Left ventricle myocardium inferior (tissue), 1 donor: ENCODE results near the gene DAPK1. TPM values are rescaled to one million over a fixed set of nuclear protein-coding genes. Genes with fewer than 3 reads are reported as not detected.

Experiments
- DNase-seq: peaks from one replicate; pipeline ENCODE4 v3.0.0-alpha.2; 2020
- H3K27ac ChIP-seq: fragments of 200-600 bp; replicated peaks from 2 replicates; pipeline ENCODE4 v1.8.0; 2021
- H3K27me3 ChIP-seq: fragments of 200-600 bp; 2 replicates; pipeline ENCODE4 v1.8.0; 2021; ENCODE audit warnings: low read depth
- H3K36me3 ChIP-seq: fragments of 200-600 bp; 2 replicates; pipeline ENCODE4 v1.8.0; 2021
- H3K4me1 ChIP-seq: fragments of 200-600 bp; 2 replicates; pipeline ENCODE4 v1.8.0; 2021
- H3K4me3 ChIP-seq: fragments of 200-600 bp; 2 replicates; pipeline ENCODE4 v1.8.0; 2021; ENCODE audit warnings: mild to moderate bottlenecking, moderate library complexity
- H3K9me3 ChIP-seq: fragments of 200-600 bp; replicated peaks from 2 replicates; pipeline ENCODE4 v1.8.0; 2021
- CTCF ChIP-seq: fragments of 200-600 bp; IDR thresholded peaks from 2 replicates; pipeline ENCODE4 v1.8.0; 2021; ENCODE audit warnings: antibody characterized with exemption, mild to moderate bottlenecking, borderline replicate concordance
- intact Hi-C: fragments of 100-400 bp; cut with micrococcal nuclease; formaldehyde crosslinking; loops from one replicate; pipeline ENCODE4 v1.11.0; 2022
- total RNA-seq: library from RNA; stranded (reverse); fragmentation: NEBNext Ultra II Directional; extraction: Animal tissue kit (Norgen Biotek cat#: 25700); gene quantifications from one replicate; pipeline ENCODE4 v1.2.1, GENCODE V29; 2021
- donor health status: DM: no; HTN: yes; CAD: no; lungs with severe emphysema.

The DAPK1 gene
- total RNA-seq, 1 donor from 2014 or later: 5.5 TPM

- no peaks in the 10 kb centered on the region for H3K36me3 ChIP-seq
- intact Hi-C loops: no loop called here
These were observed 65.0 kb downstream of the DAPK1 start for GRCh38 chr9:87562530-87563170.

GRCh38 chr9:87564111-87564510 lies 66.4 kb downstream of the DAPK1 start:
- intact Hi-C loops: no loop called here
- no peak for TF ChIP-seq CTCF
- no peak overlapping the region for H3K27ac ChIP-seq
- no peaks in the 10 kb centered on the region for H3K36me3 ChIP-seq
- peaks cover 3% of the 10 kb centered on the region for H3K4me1 ChIP-seq
- no peak overlapping the region for H3K4me3 ChIP-seq
- DNase-seq: no peak
- H3K27me3 ChIP-seq: no peaks in the 10 kb centered on the region
- no peaks in the 10 kb centered on the region for H3K9me3 ChIP-seq

More at GRCh38 chr9:87562530-87563170, 65.0 kb downstream of the DAPK1 start:
- Histone ChIP-seq H3K4me1 (peaks cover 11% of the 10 kb centered on the region), H3K27me3 (no peaks in the 10 kb centered on the region), H3K4me3 (no peak overlapping the region), H3K9me3 (no peaks in the 10 kb centered on the region), H3K27ac (no peak overlapping the region)
- no peak for DNase-seq
- no peak for TF ChIP-seq CTCF

GRCh38 chr9:87564791-87565241 lies 67.1 kb downstream of the DAPK1 start:
- no peak overlapping the region for H3K27ac ChIP-seq

GRCh38 chr9:87567001-87567400 lies 69.3 kb downstream of the DAPK1 start:
- Histone ChIP-seq H3K4me1 (peaks cover 23% of the 10 kb centered on the region), H3K27me3 (no peaks in the 10 kb centered on the region), H3K4me3 (no peak overlapping the region), H3K9me3 (no peaks in the 10 kb centered on the region), H3K27ac (no peak overlapping the region), H3K36me3 (no peaks in the 10 kb centered on the region)
- no peak for DNase-seq
- intact Hi-C loops: no loop called here
- no peak for TF ChIP-seq CTCF

More at GRCh38 chr9:87564791-87565241, 67.1 kb downstream of the DAPK1 start:
- TF ChIP-seq CTCF: no peak
- Histone ChIP-seq H3K4me1 (peaks cover 10% of the 10 kb centered on the region), H3K27me3 (no peaks in the 10 kb centered on the region), H3K4me3 (no peak overlapping the region), H3K36me3 (no peaks in the 10 kb centered on the region), H3K9me3 (no peaks in the 10 kb centered on the region)
- no peak for DNase-seq
- intact Hi-C loops: no loop called here

GRCh38 chr9:87567571-87567970 lies 69.9 kb downstream of the DAPK1 start:
- no peaks in the 10 kb centered on the region for H3K9me3 ChIP-seq
- intact Hi-C loops: no loop called here
- H3K4me3 ChIP-seq: no peak overlapping the region
- no peak for TF ChIP-seq CTCF
- H3K4me1 ChIP-seq: peaks cover 23% of the 10 kb centered on the region
- no peaks in the 10 kb centered on the region for H3K27me3 ChIP-seq
- H3K27ac ChIP-seq: no peak overlapping the region
- DNase-seq: no peak
- no peaks in the 10 kb centered on the region for H3K36me3 ChIP-seq
